AG09309 (cell line): Measurements from ENCODE around the gene PLXNA2.

Experiments
- DNase-seq: peaks from one replicate; pipeline ENCODE4 v3.0.0-alpha.2; 2010; ENCODE audit warnings: low read depth
- H3K4me3 ChIP-seq: 2 replicates; pipeline ENCODE4 v1.5.1; 2011; ENCODE audit warnings: mild to moderate bottlenecking, low read depth, low read length, moderate library complexity; ENCODE audit not compliant: control insufficient read depth
- CTCF ChIP-seq: IDR thresholded peaks from 2 replicates; pipeline ENCODE4 v1.5.1; 2011; ENCODE audit warnings: mild to moderate bottlenecking, low read depth, low read length, inconsistent platforms; ENCODE audit not compliant: insufficient read depth, control insufficient read depth; ENCODE audit errors: missing control alignments

Gene PLXNA2

GRCh38 chr1:207999274-207999915 is 244.8 kb downstream of the PLXNA2 start:
- no peak for TF ChIP-seq CTCF
- no peak for DNase-seq
- H3K4me3 ChIP-seq = no peak overlapping the region

DNA sequence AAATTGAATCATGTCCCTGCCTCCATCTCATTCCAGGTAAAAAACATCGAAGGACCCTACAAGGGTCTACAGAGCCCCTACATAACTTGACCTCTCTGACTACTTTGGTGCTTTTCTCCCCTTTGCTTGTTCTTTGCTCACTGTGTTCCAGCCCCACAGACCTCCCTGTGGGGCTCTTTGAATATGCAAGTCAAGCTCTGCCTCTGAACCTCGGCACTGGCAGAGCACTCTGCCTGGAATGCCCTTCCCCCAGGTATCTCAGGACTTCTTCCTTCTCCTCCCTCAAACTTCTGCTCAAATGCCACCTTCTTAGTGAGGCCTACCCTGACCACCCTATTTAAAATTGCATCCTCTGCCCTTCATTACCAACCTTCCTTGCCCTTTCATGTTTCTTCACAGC is 245.5 kb downstream of the PLXNA2 start:
- no peak overlapping the region for H3K4me3 ChIP-seq
- no peak for DNase-seq
- no peak for TF ChIP-seq CTCF

DNA sequence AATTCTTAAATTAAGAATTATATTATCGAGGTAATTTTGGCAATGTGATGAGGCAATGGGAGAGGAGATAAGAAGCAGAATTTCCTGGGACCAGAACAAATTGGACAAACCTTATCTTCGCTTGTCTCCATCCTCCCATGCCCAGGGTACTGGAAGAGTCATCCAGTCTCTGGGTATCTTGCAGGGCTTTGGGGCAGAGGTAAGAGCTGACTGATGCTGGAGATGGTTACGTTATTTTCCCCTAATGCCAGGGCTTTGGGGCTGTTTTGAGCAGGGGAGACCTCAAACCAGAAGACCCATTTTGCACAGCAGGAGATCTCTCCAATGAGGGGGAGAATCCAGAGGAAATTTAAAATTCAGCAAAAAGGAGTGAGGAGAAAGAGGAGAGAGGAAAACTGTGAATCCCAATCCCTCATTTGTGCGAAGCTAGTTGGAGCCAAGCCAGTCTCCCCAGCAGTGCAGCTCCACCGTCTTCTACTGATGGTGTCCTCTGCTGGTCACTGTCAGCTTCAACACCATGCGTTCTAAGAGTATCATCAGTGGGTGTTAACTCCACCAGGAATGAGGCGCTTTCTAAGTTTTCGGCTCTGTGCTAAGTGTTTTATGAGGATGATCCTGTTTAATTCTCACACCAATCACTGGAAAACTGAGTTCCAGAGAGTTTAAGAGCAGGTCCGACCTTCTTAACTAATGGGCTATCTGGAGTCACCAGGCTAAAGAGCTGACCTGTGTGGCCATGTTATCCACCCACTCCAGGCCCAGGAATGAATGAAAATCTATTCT is 246.5 kb downstream of the PLXNA2 start:
- no peak overlapping the region for H3K4me3 ChIP-seq
- peak; percentile 88 for TF ChIP-seq CTCF
- DNase-seq = no peak

- H3K4me3 ChIP-seq = no peak overlapping the region
- DNase-seq = no peak
- no peak for TF ChIP-seq CTCF
Observed at GRCh38 chr1:207996636-207997035, 247.5 kb downstream of the PLXNA2 start.

- H3K4me3 ChIP-seq = no peak overlapping the region
- no peak for TF ChIP-seq CTCF
- no peak for DNase-seq
Observed at GRCh38 chr1:207995576-207995975, 248.6 kb downstream of the PLXNA2 start.

DNA sequence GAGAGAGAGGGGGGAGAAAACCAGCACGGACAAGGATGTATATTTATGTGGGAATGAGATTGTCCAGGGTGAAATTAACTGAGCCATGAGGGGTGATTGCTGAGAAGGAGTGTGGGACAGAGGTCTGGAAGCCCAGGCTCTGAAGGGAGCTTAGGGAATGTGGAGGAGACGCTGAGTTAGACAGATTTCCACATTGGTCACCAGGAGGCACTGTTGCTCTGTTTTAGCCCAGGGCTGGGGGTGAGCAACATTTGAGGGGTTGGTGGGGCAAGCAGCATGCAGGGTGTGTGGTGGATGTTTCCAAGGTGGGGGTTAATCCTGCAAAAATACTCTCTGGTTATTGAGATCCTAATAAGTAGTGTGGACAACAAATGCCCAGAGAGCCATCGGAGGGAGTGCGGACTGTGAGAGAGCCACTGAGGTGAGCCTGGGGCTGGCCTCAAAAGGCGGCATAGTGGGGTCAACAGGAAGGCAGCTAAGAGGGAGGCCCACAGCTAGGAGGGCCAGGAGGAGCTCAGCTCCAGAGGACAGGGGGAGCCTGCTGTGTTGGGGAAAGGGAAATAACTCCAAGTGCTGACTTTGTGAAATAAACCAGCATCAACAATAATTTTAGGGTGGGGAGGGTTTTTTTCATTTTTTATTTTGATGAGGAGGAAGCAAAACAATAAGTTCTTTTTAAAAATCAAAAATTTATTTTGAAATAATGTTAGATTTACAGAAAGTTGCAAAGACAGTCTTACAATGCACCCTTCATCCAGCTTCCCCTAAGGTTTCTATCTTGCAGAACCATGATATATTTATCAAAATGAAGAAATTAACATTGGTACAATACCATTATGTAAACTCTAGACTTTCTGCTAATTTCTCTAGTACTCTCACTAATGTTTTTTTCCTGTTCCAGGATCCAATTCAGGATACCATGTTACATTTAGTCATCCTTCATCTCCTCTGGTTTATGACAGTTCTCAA is 250.4 kb downstream of the PLXNA2 start:
- DNase-seq = no peak
- TF ChIP-seq CTCF = peak; percentile 58
- no peak overlapping the region for H3K4me3 ChIP-seq
